Neural cell (in vitro differentiated cells): ENCODE measurements around the gene ZNF438.

Experiments used
- CTCF ChIP-seq: fragments of 450-650 bp; IDR thresholded peaks from 2 replicates; pipeline ENCODE4 v1.5.1; 2014; ENCODE audit warnings: antibody characterized with exemption, mild to moderate bottlenecking, moderate library complexity; ENCODE audit not compliant: poor library complexity, severe bottlenecking
- TAF1 ChIP-seq: IDR thresholded peaks from 2 replicates; pipeline ENCODE4 v1.6.1; 2012; ENCODE audit warnings: low read depth

GRCh38 chr10:30813872-30814481, 217.7 kb downstream of the ZNF438 start:
- TF ChIP-seq CTCF (no peak), TAF1 (no peak)
